Fibroblast of lung (primary cell): Measurements from ENCODE around the gene CNOT1.

Source experiments
- EZH2 ChIP-seq: IDR thresholded peaks from 2 replicates; pipeline ENCODE4 v1.5.1; 2012; ENCODE audit warnings: low read length, control low read depth, mild to moderate bottlenecking; ENCODE audit errors: missing control alignments
- TF ChIP-seq, protein P1 (sequence below), 2 donors: IDR thresholded peaks in 1 of 2; conservative IDR thresholded peaks in 1 of 2; 1 replicate in 1 of 2; 2 replicates in 1 of 2; pipeline ENCODE4 v1.5.1; 2011 to 2012; ENCODE audit warnings: low read length in 2 of 2, control low read depth in 1 of 2, inconsistent platforms in 1 of 2, low read depth in 1 of 2, mild to moderate bottlenecking in 1 of 2

DNA sequence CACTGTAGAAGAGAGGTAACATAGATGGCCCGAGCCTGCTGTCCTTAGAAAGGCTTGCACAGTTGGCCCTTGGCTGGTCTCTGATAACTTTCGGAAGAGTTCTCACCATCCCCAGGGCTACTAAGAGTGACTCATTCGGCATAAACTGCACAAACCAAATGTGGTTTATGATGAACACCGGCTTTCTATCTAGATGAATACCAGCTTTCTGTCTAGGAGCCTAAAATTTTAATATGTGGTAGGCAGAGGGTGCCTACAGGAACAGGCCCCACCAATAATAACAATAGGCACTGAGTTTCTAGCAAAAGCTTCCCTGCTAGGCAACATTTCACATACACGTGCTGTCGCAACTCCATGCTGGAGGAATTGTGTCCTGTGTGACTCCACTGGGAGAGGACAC is 15.4 kb downstream of the CNOT1 start:
- no peak for TF ChIP-seq EZH2
- TF ChIP-seq, protein P1, sequence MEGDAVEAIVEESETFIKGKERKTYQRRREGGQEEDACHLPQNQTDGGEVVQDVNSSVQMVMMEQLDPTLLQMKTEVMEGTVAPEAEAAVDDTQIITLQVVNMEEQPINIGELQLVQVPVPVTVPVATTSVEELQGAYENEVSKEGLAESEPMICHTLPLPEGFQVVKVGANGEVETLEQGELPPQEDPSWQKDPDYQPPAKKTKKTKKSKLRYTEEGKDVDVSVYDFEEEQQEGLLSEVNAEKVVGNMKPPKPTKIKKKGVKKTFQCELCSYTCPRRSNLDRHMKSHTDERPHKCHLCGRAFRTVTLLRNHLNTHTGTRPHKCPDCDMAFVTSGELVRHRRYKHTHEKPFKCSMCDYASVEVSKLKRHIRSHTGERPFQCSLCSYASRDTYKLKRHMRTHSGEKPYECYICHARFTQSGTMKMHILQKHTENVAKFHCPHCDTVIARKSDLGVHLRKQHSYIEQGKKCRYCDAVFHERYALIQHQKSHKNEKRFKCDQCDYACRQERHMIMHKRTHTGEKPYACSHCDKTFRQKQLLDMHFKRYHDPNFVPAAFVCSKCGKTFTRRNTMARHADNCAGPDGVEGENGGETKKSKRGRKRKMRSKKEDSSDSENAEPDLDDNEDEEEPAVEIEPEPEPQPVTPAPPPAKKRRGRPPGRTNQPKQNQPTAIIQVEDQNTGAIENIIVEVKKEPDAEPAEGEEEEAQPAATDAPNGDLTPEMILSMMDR (conservative IDR thresholded peaks at IDR 0.05 in 1 of 2, IDR thresholded peaks at IDR 0.05 in 1 of 2; ENCODE audit: low read depth in 1 of 2, low read length in 2 of 2): no peak
